GM19025 (cell line): ENCODE results near the gene PIGW.
"Not testable (repeated sequence)": the region's sequence is repeated elsewhere in the genome, so short reads cannot be mapped to it uniquely, and the experiment has no call there.

Experiments
- ATAC-seq: cut with Tn5 transposase; IDR thresholded peaks from one replicate; pipeline ENCODE4 v1.9.1; 2021; ENCODE audit warnings: mild to moderate bottlenecking, low read depth, moderate library complexity; ENCODE audit not compliant: unreplicated experiment

PIGW gene

DNA sequence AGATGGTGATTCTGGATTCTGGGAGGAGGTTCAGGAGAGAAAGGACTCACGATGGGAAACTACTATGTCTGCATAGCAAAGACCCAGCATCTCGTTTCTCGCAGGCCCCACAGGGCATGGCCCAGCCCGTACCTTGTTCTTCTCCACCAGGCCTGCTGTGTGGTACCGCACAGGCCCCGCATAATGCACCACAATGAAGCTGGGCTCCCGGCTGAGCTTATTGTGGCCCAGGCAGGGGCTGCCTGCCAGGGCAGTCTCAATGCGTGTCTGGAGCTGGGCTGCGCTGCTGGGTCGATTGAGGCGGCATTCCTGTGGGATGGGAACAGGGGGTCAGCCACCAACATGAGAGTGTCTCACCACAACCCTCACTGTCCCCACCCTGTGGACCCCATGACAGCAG is 28.0 kb upstream of the PIGW start:
- ATAC-seq: no peak

DNA sequence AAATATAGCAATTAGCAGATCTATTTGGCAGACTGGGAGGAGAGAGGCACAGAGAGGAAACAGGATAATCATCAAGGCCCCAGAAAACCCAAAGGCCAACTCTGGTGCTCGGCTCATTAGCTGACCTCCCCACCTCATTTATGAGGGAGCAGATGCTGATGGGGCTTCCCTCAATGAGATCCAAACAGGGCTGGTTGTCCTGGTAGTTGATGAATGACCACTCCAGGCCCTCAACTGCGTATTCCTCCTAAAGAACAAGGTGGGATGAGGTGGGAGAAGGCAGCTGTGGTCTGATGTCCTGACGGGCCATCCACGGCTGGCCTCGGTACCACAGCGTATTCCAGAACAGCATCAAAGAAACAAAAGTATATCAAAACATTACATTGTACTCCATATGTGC is 27.5 kb upstream of the PIGW start:
- ATAC-seq: no peak

DNA sequence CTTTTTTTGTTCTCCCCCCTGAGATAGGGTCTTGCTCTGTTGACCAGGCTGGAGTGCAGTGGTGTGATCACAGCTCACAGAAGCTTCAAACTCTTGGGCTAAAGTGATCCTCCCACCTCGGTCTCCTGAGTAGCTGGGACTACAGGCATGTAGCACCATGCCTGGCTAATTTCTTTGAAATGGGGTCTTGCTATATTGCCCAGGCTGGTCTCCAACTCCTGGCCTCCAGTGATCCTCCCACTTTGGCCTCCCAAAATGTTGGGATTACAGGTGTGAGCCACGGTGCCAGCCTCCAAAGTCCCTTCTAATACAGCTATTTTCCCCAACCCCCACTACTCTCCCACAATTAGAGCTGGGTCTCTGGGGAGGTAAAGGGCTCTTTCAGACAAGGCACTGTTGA is 26.3 kb upstream of the PIGW start:
- not testable (repeated sequence) for ATAC-seq

DNA sequence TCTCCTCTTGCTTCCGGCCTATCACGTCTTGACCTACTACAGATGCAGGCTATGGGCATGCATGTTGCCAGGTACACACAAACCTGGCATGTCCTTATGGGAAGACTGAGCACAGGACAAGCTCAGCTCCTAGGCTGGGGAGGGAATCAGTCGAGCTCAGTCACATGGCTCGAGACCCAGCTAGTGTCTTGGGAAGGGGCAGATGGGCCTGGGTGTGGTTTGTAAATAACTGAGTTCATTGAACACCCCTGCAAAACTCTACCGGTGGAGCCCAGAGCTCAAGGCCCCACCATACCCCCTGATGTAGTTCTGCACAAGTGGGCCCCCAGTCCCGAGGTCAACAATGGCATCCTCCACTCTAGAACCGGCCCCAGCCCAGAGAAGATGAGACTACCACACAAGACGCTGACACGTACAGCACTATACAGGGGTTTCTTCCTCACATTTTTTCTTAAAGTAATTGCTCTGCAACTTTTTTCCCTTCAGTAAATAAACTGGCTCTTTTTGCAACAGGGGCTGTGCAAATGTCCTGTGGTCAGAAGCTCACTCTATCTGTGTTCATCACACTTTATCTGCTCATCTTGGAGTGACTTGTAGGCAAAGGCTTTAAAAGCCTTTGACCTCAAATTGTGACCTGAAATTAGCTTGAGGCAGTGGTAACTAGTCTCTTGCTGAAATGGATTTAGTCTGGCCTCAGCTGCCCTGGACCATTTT is 25.4 kb upstream of the PIGW start:
- no peak for ATAC-seq

DNA sequence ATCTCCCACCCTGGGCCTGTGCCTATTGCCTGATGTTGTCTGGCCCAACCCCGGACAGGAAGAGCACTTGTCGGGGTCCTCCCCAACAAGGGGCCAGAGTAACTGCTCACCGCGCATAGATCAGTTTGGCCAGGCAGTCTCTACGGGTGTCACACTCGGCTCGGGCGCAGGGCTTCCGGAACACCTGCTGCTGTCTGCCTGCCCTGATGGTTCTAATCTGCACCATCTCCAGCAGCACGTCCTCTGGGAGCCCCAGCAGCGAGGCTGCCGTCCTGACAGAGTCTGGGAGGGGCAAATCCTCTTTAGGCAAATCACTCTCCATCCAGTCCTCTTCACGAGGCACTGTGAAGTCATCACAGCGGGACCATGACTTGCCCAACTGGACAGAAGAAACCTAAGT is 24.2 kb upstream of the PIGW start:
- ATAC-seq: no peak

DNA sequence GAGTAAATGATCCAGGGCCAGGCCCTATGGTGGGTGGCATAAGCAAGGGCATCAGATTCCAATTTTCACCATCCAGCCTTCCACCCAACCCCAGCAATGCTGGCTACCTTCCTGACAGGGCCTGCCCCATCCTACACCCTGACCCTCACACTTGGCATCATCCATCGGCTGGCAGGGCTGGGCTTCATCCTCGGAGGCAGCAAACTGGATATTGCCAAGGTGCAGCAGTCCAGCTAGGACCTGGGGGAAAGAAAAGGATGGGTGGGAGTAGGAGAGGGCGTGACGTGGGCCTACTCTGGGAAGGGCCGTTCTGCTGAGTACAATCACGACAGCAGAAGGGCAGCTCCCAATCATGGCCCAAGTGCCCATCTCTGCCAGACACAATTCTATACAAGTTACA is 23.6 kb upstream of the PIGW start:
- ATAC-seq: no peak

DNA sequence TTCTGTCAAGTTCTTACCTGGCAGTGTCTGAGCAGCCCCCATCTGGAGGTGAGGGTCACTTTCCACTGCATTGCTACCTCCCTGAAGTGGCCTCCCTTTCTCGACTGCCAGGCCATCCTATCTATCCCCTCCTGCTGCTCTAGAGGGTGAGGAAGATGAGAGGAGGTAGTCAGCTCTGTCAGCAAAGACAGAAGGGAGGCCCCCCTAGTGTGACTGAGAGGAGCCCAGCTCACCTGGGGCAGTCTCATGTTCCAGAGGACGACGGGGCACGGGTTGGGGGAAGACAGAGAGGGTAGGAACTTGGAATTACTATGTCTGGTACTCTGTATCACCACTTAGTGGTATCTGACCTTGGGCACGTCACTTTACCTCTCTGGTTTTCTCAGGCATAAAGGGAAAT is 22.1 kb upstream of the PIGW start:
- no peak for ATAC-seq

DNA sequence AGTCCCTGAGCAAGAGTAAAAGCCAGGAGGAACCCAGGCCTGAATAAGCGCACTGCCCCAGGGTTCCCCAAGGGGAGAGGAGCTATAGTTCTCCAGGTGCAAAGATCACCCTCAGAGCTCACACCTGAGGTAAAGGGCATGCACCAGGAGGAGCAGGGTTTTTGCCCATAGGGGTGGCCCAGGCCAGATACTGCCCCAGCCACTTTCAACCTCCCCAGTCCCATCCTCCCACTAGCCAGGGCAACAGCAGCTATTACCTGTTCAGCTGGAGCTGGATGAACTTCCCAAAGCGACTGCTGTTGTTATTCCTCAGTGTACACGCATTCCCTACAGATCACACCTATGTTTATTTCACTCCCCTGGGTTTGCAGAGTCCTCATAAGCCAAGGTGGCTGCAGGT is 19.9 kb upstream of the PIGW start:
- no peak for ATAC-seq

DNA sequence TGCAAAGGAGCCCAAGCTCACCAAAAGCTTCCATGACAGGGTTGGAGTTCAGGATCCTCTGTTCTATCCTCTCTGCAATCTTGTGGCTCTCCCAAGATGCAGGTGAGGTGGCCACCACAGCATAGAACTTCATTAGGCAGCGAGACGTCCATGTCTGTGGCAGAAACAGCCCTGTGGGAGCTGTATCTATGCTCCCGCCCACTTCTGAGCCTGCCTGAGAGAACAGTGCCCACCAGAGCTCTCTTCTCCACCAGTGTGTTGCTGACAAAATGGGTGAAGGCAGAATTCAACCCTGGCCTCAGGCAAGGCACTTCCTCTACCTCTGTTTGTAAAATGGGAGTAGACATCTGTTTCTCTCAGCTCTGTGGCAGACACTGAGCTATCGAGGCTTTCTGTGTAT is 18.9 kb upstream of the PIGW start:
- no peak for ATAC-seq

GRCh38 chr17:36523113-36523512 is 11.7 kb upstream of the PIGW start:
- no peak for ATAC-seq

DNA sequence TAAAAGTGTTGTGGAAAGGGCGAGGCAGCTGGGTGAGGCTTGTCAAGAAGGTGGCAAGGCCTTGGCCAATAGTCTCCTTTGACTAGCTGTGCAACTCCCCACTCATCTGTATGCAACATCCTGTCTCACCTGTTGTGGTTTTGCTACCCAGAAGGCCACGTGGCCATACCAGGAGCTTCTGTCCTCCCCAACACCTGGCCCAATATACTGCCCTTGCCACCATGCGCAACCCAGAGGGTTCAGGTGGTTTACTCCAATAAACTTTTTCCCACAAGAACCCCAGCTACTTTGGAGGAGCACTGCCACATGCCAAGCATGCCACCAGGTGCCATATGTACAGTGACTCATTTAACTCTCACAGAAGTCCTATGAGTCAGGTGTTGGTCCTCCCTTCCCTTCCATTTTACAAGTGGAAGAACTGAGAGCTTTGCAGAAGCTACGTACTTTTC is 10.3 kb upstream of the PIGW start:
- no peak for ATAC-seq

- ATAC-seq: no peak
Measured at GRCh38 chr17:36525113-36525512, 9.7 kb upstream of the PIGW start.

- ATAC-seq: no peak
Measured at GRCh38 chr17:36525888-36526287, 8.9 kb upstream of the PIGW start.

- ATAC-seq: no peak
Measured at GRCh38 chr17:36527621-36528250, 7.1 kb upstream of the PIGW start.

DNA sequence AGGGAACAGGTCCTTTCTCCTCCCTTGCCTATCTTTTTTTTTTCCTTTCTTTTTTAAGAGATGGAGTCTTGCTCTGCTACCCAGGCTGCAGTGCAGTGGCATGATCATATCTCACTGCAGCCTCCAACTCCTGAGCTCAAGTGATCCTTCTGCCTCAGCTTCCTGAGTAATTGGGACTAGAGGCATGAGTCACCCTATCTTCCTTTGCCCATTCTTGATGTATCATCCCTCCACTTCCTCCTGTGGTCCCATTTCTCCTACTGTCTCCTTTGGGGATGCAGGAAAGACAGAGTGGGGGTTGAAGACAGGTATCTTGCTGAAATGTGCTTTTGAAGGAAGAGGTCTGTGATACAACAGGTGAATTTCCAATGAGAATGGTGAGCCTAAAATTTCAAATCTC is 5.7 kb upstream of the PIGW start:
- ATAC-seq: no peak

DNA sequence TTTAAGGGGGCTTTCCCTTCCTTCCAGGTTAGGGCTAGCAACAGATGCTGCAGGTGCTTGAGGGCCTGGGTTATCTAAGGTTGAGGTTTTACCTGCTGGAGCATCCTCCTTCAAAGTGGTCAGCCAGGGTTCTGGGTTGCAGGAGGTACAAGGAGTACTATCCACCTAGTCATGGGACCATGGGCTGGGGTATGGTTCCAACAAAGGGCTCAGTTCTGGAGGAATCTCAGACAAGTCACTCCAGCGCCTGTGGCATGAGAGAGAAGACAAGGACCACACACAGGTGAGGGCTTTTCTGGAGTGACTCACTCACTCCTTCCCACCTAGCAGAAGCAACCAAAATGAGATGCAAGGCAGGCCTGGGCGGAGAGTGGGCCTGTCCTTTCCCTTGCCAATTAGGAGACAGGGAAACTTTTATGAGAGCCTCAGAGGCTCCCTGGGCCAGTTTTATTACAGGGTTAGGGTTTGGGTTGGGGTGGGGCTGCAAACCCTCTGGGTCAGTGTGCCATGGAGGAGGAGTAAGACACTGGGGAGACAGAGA is 2.3 kb upstream of the PIGW start:
- ATAC-seq: no peak

DNA sequence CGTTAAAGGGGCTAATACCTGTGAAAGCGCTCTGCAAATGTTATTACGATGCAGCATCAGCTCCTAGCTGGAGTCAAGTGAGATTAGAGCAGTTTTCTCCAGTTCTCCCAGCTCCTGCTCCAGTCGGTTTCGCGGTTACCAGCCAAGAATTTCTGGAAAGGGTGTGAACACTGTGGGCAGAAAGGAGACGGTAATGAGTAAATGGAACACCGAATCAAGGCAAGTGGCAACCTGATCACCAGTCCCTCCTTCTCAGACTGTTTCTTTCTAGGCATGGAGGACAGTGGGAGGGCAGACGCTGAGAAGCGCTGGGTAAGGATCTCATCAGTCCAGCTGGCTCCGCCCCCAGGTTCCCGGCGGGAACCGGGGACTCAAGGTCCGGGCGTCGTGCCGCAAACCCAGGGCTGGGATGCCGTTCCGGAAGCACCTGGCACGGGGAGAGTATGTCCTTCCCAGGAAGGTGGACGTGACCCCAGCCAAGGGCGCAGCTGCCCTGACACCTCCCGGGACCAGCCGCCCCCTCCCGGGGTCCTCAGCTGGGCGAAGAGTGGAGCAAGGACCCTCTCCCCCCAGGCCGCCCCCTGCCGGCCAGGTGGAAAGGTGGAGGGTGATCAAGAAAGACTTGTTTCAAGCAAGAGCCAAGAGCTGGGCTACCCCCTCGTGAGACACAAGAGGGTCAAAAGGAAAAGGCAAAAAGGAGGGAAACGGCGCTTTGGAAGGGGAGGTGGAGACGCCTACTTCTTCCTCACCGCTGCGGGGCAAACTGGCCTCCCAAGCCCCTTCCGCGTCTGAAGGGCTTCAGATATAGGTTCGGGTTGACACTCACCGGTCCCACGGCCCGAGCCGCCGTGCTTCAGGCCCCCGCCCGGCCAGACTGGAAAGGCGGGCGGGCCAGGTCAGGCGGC is 600 bp upstream of the PIGW start:
- ATAC-seq: peak; percentile 13

- no peak for ATAC-seq
Measured at GRCh38 chr17:36535669-36536081, 888 bp downstream of the PIGW start.

DNA sequence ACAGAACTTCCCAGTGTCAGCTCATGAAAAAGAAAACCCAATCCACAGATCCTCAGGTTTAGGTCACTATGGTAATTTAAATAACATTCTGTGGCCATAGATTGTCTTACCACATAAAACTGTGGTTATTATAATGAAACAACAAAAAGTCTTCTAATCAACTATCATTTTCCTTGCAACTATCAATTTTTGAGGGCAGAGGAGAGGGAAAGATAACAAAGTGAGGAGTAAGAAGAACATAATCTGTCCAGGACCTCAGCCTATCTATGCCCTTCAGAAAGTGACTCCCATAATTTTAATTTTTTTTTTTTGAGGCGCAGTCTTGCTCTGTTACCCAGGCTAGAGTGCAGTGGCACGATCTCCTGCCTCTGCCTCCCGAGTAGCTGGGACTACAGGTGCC is 5.9 kb downstream of the PIGW start:
- ATAC-seq: no peak

DNA sequence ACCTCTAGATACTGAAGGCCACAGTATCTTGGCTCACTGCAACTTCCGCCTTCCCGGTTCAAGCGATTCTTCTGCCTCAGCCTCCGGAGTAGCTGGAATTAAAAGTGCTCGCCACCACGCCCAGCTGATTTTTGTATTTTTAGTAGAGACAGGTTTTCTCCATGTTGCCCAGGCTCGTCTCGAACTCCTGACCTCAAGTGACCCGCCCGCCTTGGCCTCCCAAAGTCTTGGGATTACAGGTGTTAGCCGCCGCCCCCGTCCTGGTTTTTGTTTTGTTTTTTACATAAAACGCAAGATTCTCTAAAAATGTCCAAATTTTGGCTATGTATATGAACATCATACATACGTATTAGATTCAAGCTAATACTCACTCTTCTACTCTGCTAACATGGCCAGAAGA is 8.0 kb downstream of the PIGW start:
- ATAC-seq: no peak

DNA sequence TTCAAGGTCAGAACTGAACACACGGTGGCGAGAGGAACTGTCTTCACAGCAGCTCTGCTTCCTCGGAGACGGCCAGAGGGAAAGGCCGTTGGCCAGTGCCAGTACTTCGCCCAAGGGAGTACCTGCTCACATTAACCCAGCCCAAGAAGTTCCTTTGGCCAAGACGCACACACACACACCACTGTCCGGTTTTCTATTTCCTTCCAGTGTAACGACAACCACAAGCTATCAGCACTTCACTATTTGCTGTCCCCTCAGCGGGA is 9.2 kb downstream of the PIGW start:
- no peak for ATAC-seq
